Esophagus muscularis mucosa (tissue), 4 donors: ENCODE measurements around the gene UBA7. TPM values are rescaled to one million over a fixed set of nuclear protein-coding genes. Genes with fewer than 3 reads are reported as not detected.

ENCODE experiments used
- DNase-seq: peaks from one replicate; pipeline ENCODE4 v3.0.0-alpha.2; 2017; ENCODE audit errors: extremely low spot score
- H3K27ac ChIP-seq, 4 donors: fragments of 200-600 bp; sonication (generic); replicated peaks in 1 of 4; 1 replicate in 3 of 4; 2 replicates in 1 of 4; pipeline ENCODE4 v1.5.1; 2016 to 2019; ENCODE audit warnings: mild to moderate bottlenecking in 1 of 4
- H3K27me3 ChIP-seq, 4 donors: fragments of 200-600 bp; sonication (generic); one replicate each; pipeline versions ENCODE4 v1.5.1 to v1.6.0; 2016 to 2019
- H3K36me3 ChIP-seq, 4 donors: fragments of 200-600 bp; sonication (generic); one replicate each; pipeline ENCODE4 v1.5.1; 2016 to 2019
- H3K4me1 ChIP-seq, 4 donors: fragments of 200-600 bp; sonication (generic); one replicate each; pipeline ENCODE4 v1.5.1; 2016 to 2019
- H3K4me3 ChIP-seq, 4 donors: fragments of 200-600 bp; sonication (generic); 1 replicate in 2 of 4; 2 replicates in 2 of 4; pipeline ENCODE4 v1.5.1; 2016 to 2019; ENCODE audit warnings: mild to moderate bottlenecking in 4 of 4, moderate library complexity in 1 of 4
- H3K9me3 ChIP-seq, 4 donors: fragments of 200-600 bp; sonication (generic); 1 replicate in 3 of 4; 2 replicates in 1 of 4; pipeline ENCODE4 v1.5.1; 2016 to 2019
- CTCF ChIP-seq, 3 experiments: fragments of 200-600 bp in 2 of 3; fragments of 450-650 bp in 1 of 3; sonication (generic) in 2 of 3; IDR thresholded peaks; one replicate each; pipeline ENCODE4 v1.5.1; 2017 to 2019; ENCODE audit warnings: antibody characterized with exemption in 3 of 3, mild to moderate bottlenecking in 2 of 3, moderate library complexity in 1 of 3
- EP300 ChIP-seq: sonication (generic); formaldehyde crosslinking; IDR thresholded peaks from one replicate; pipeline ENCODE4 v1.6.1; 2017; ENCODE audit warnings: antibody characterized with exemption
- POLR2A ChIP-seq: fragments of 450-650 bp; IDR thresholded peaks from one replicate; pipeline ENCODE4 v1.6.1; 2017; ENCODE audit warnings: antibody characterized with exemption, moderate library complexity, mild to moderate bottlenecking, low read depth
- POLR2AphosphoS5 ChIP-seq, 2 donors: sonication (generic); formaldehyde crosslinking; IDR thresholded peaks; one replicate each; pipeline ENCODE4 v1.6.1; 2017; ENCODE audit warnings: antibody characterized with exemption in 2 of 2
- WGBS: methylation state at CpG from one replicate; pipeline ENCODE4 v1.1.5; 2018; 5-methylcytosine and 5-hydroxymethylcytosine counted together
- intact Hi-C: fragments of 100-400 bp; cut with DNase I; formaldehyde crosslinking; loops from one replicate; pipeline ENCODE4 v1.15.1; 2023
- small RNA-seq, 3 donors: library from RNA; depleted of rRNA; stranded (forward); fragments of <200 nt; gene quantifications; one replicate each; pipeline ENCODE3, GENCODE V24; 2016
- total RNA-seq, 4 donors: library from RNA; depleted of rRNA; stranded (reverse); fragments of >200 nt; gene quantifications; one replicate each; pipeline versions ENCODE4 v1.1.0 to v1.2.1, GENCODE V29; 2016

The UBA7 gene
- total RNA-seq, 4 donors from 2014 or later, result 25.5 to 40.0 (median 31.4) TPM

- no peak for DNase-seq
- 13% methylated on average over 1 of the region's 1 CpG for WGBS
- peaks cover 0 to 13% (median 3%) of the 10 kb centered on the region in 4 donors for H3K36me3 ChIP-seq
- H3K4me3 ChIP-seq, result no peak overlapping the region
- no peak overlapping the region for H3K27ac ChIP-seq
- intact Hi-C loops, result no loop called here
- H3K4me1 ChIP-seq, result peaks cover 12 to 42% (median 21%) of the 10 kb centered on the region in 4 donors
- no peaks in the 10 kb centered on the region for H3K27me3 ChIP-seq
- H3K9me3 ChIP-seq, result no peaks in the 10 kb centered on the region
- TF ChIP-seq EP300, result no peak
- TF ChIP-seq CTCF (IDR thresholded peaks at IDR 0.05), result no peak
- no peak for TF ChIP-seq POLR2A
- TF ChIP-seq POLR2AphosphoS5 (IDR thresholded peaks at IDR 0.05), result no peak
Measured at GRCh38 chr3:49759226-49759625, 54.5 kb downstream of the UBA7 start.

- 80% methylated on average over 2 of the region's 2 CpGs for WGBS
- peaks cover 22 to 49% (median 32%) of the 10 kb centered on the region in 4 donors for H3K4me1 ChIP-seq
- no peaks in the 10 kb centered on the region for H3K9me3 ChIP-seq
- H3K36me3 ChIP-seq, result peaks cover 0 to 3% (median 0%) of the 10 kb centered on the region in 4 donors
- TF ChIP-seq POLR2A, result no peak
- TF ChIP-seq EP300, result no peak
- no peak for TF ChIP-seq POLR2AphosphoS5 (IDR thresholded peaks at IDR 0.05)
- TF ChIP-seq CTCF (IDR thresholded peaks at IDR 0.05), result no peak
- no peak overlapping the region for H3K27ac ChIP-seq
- no peak overlapping the region for H3K4me3 ChIP-seq
- DNase-seq, result no peak
- intact Hi-C loops, result no loop called here
- no peaks in the 10 kb centered on the region for H3K27me3 ChIP-seq
Measured at GRCh38 chr3:49757197-49757596, 56.6 kb downstream of the UBA7 start.

DNA sequence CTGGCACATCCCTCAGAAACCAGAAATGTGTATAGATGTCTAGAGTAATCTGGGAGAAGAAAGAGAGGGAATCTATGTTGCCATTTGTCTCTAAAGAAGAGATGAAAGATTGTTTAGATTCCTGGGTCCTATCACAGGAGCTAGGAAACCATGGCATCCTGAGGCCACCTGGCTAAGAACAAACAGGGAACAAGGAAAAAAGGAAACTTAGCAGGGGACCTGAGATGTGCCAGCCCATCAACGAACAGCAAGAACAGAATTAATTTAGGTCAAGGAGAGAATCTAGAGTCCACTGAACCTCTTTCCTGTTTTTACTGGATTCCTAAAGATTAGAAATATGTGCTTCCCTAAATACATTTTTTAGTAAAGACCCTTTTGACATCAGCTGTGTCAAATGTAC is 57.7 kb downstream of the UBA7 start:
- Histone ChIP-seq H3K4me3 (no peak overlapping the region), H3K36me3 (peaks cover 0 to 2% (median 0%) of the 10 kb centered on the region in 4 donors), H3K9me3 (no peaks in the 10 kb centered on the region), H3K4me1 (peaks cover 22 to 49% (median 32%) of the 10 kb centered on the region in 4 donors), H3K27me3 (no peaks in the 10 kb centered on the region), H3K27ac (no peak overlapping the region)
- TF ChIP-seq EP300, result no peak
- no peak for TF ChIP-seq POLR2A
- no peak for TF ChIP-seq CTCF (IDR thresholded peaks at IDR 0.05)
- TF ChIP-seq POLR2AphosphoS5 (IDR thresholded peaks at IDR 0.05), result no peak
- intact Hi-C loops, result no loop called here
- WGBS, result 64% methylated on average over 1 of the region's 1 CpG
- no peak for DNase-seq

Small RNA genes within 50 kb of the gene (small RNA-seq; reads per million reads assigned to genes)
- gene COX6CP14 (0 reads per million in 3 donors), gene RN7SL217P (0 reads per million in 3 donors)

Other genes with a start within 250 kb of the UBA7 start
- 10 to 100 TPM; 48.2 to 75.5 (median 68.1) TPM for gene APEH, start 139.6 kb downstream of the UBA7 start, total RNA-seq
- gene MST1, start 124.5 kb downstream of the UBA7 start, total RNA-seq, result 1 to 10 TPM; 1.7 to 4.7 (median 3.8) TPM
- gene RNF123, start 124.4 kb downstream of the UBA7 start, total RNA-seq, result 10 to 100 TPM; 23.4 to 36.2 (median 31.5) TPM
- 1 to 10 TPM in 2 of 4 donors, not detected in 2; 1.2 to 1.7 TPM for gene AMIGO3, start 94.3 kb downstream of the UBA7 start, total RNA-seq
- 10 to 100 TPM; 12.0 to 18.9 (median 17.6) TPM for gene GMPPB, start 90.0 kb downstream of the UBA7 start, total RNA-seq
- 10 to 100 TPM; 33.2 to 63.4 (median 52.4) TPM for gene IP6K1, start 27.4 kb downstream of the UBA7 start, total RNA-seq
- gene CDHR4, start 14.1 kb downstream of the UBA7 start, total RNA-seq, result under 1 TPM in 1 of 4 donors, not detected in 3; 0.17 TPM
- gene INKA1, start 10.7 kb downstream of the UBA7 start, total RNA-seq, result 1 to 10 TPM; 3.3 to 5.8 (median 4.0) TPM
- 1 to 10 TPM in 2 of 4 donors, under 1 TPM in 1, not detected in 1; 0.84 to 1.4 (median 1.3) TPM for gene TRAIP, start 42.6 kb upstream of the UBA7 start, total RNA-seq
- gene CAMKV, start 56.0 kb upstream of the UBA7 start, total RNA-seq, result under 1 TPM in 1 of 4 donors, not detected in 3; 0.13 TPM
- 1 to 10 TPM; 1.7 to 6.6 (median 3.6) TPM for gene MST1R, start 89.9 kb upstream of the UBA7 start, total RNA-seq
- gene MON1A, start 115.9 kb upstream of the UBA7 start, total RNA-seq, result 10 to 100 TPM in 3 of 4 donors, 1 to 10 TPM in 1; 9.9 to 19.1 (median 15.7) TPM
- gene RBM6, start 126.2 kb upstream of the UBA7 start, total RNA-seq, result 100 to 1,000 TPM in 1 of 4 donors, 10 to 100 TPM in 3; 57.9 to 100 (median 66.9) TPM